Stomach (tissue), 9 donors: ENCODE results near the gene KIF13A. TPM values are rescaled to one million over a fixed set of nuclear protein-coding genes. Genes with fewer than 3 reads are reported as not detected.

ENCODE experiments used
- DNase-seq, 2 donors: peaks; one replicate each; pipeline versions ENCODE4 v3.0.0 to v3.0.0-alpha.2; 2013 to 2019
- H3K27ac ChIP-seq, 5 donors: fragments of 200-600 bp in 4 of 5; sonication (generic) in 4 of 5; one replicate each; pipeline ENCODE4 v1.5.1; 2013 to 2019; ENCODE audit warnings: mild to moderate bottlenecking in 1 of 5, moderate library complexity in 1 of 5
- H3K27me3 ChIP-seq, 3 donors: fragments of 200-600 bp; sonication (generic); one replicate each; pipeline ENCODE4 v1.5.1; 2017 to 2019; ENCODE audit warnings: mixed run types in 1 of 3
- H3K36me3 ChIP-seq, 4 donors: fragments of 200-600 bp; sonication (generic); 1 replicate in 3 of 4; 2 replicates in 1 of 4; pipeline ENCODE4 v1.5.1; 2016 to 2019
- H3K4me1 ChIP-seq, 4 donors: fragments of 200-600 bp; sonication (generic); one replicate each; pipeline ENCODE4 v1.5.1; 2016 to 2019
- H3K4me3 ChIP-seq, 4 donors: fragments of 200-600 bp; sonication (generic) in 3 of 4; one replicate each; pipeline ENCODE4 v1.5.1; 2016 to 2019; ENCODE audit warnings: mild to moderate bottlenecking in 1 of 4
- H3K9me3 ChIP-seq, 4 donors: fragments of 200-600 bp; sonication (generic); one replicate each; pipeline ENCODE4 v1.5.1; 2016 to 2019
- EP300 ChIP-seq: sonication (generic); formaldehyde crosslinking; IDR thresholded peaks from one replicate; pipeline ENCODE4 v1.6.1; 2017; ENCODE audit warnings: antibody characterized with exemption
- POLR2A ChIP-seq, 4 donors: fragments of 450-650 bp; IDR thresholded peaks; one replicate each; pipeline ENCODE4 v1.6.1; 2016; ENCODE audit warnings: antibody characterized with exemption in 4 of 4, control low read depth in 2 of 4, mild to moderate bottlenecking in 1 of 4, moderate library complexity in 1 of 4
- POLR2AphosphoS5 ChIP-seq, 3 donors: sonication (generic); formaldehyde crosslinking; IDR thresholded peaks; one replicate each; pipeline ENCODE4 v1.6.1; 2016; ENCODE audit warnings: antibody characterized with exemption in 3 of 3
- WGBS, 5 donors: extraction: QIAGEN DNeasy Blood & Tissue Kit in 3 of 5; methylation state at CpG; one replicate each; pipeline versions ENCODE4 v1.1.5 to v1.1.7; 2013 to 2018; 5-methylcytosine and 5-hydroxymethylcytosine counted together
- intact Hi-C: fragments of 100-400 bp; cut with DNase I; formaldehyde crosslinking; loops from one replicate; pipeline ENCODE4 v1.15.1; 2023; ENCODE audit warnings: low total_unique reads
- polyA plus RNA-seq, 3 donors: library from polyadenylated mRNA; stranded (reverse); fragments of 200-250 nt; gene quantifications; one replicate each; pipeline ENCODE4 v1.2.3, GENCODE V29; 2013
- small RNA-seq, 4 donors: library from RNA; depleted of rRNA; stranded (forward); fragments of <200 nt; gene quantifications; one replicate each; pipeline ENCODE3, GENCODE V24; 2016
- total RNA-seq, 5 donors: library from RNA; depleted of rRNA; stranded (reverse); fragments of >200 nt; gene quantifications; one replicate each; pipeline versions ENCODE4 v1.1.0 to v1.2.3, GENCODE V29; 2014 to 2016
- TF ChIP-seq, protein P1 (sequence below), 7 experiments: fragments of 450-650 bp in 4 of 7; fragments of 200-600 bp in 3 of 7; sonication (generic) in 3 of 7; IDR thresholded peaks; one replicate each; pipeline ENCODE4 v1.5.1; 2016 to 2019; ENCODE audit warnings: antibody characterized with exemption in 7 of 7, control low read depth in 2 of 7, mild to moderate bottlenecking in 1 of 7
- donor health status: healthy with polysubstance abuse.
- donor health status: Bipolar disorder and iron deficiency.
- donor health status: healthy.

Gene KIF13A
- total and polyA plus RNA-seq, 8 donors: 9.2 to 60.6 (median 23.6) TPM

DNA sequence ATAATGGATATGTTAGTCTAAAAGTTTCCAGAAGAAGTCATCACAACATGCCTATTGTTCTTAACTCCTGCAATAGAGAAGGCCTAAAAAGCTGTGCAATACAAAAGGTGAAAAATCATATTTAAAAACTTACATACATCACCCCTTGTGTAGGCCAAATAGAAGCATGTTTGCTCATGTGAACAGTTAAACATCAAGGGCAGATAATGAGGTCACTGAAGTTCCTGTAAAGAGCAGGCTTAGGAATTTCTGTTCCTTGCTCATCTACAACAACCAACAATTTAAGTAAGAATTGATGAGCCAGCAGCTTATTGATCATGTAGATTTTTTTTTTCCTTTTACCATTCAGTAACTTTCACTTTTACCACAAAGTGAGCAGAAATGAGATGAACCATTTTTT, 273.3 kb downstream of the KIF13A start:
- intact Hi-C loops: no loop called here
- no peaks in the 10 kb centered on the region for H3K36me3 ChIP-seq
- no peak overlapping the region for H3K27ac ChIP-seq
- TF ChIP-seq, protein P1, sequence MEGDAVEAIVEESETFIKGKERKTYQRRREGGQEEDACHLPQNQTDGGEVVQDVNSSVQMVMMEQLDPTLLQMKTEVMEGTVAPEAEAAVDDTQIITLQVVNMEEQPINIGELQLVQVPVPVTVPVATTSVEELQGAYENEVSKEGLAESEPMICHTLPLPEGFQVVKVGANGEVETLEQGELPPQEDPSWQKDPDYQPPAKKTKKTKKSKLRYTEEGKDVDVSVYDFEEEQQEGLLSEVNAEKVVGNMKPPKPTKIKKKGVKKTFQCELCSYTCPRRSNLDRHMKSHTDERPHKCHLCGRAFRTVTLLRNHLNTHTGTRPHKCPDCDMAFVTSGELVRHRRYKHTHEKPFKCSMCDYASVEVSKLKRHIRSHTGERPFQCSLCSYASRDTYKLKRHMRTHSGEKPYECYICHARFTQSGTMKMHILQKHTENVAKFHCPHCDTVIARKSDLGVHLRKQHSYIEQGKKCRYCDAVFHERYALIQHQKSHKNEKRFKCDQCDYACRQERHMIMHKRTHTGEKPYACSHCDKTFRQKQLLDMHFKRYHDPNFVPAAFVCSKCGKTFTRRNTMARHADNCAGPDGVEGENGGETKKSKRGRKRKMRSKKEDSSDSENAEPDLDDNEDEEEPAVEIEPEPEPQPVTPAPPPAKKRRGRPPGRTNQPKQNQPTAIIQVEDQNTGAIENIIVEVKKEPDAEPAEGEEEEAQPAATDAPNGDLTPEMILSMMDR (IDR thresholded peaks at IDR 0.05): no peak
- TF ChIP-seq EP300 (no peak), POLR2AphosphoS5 (IDR thresholded peaks at IDR 0.05) (no peak), POLR2A (IDR thresholded peaks at IDR 0.05) (no peak)
- H3K4me3 ChIP-seq: no peak overlapping the region
- no peaks in the 10 kb centered on the region for H3K9me3 ChIP-seq
- no peaks in the 10 kb centered on the region for H3K4me1 ChIP-seq
- no peaks in the 10 kb centered on the region for H3K27me3 ChIP-seq
- no peak for DNase-seq

DNA sequence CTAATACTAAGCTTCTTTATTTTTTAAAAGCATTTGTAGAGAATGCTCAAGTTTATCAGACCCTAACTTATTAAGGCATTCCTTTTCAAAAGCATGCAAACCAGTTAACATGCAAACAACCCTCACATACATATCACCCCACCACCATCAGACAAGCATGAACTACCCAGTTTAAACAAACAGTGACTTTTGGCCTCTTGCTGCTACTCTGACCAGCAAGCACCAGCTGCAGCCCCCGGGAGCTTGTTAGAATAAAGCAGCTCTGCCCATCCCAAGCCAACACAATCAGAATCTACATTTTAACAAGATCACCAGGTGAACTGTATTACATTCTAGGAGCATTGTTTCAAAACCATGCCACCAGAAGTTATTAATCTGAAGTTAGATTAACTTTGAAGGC, 274.9 kb downstream of the KIF13A start:
- Histone ChIP-seq H3K4me3 (no peak overlapping the region), H3K27me3 (no peaks in the 10 kb centered on the region), H3K27ac (no peak overlapping the region), H3K4me1 (peaks cover 0 to 4% (median under 1%) of the 10 kb centered on the region in 4 donors), H3K36me3 (no peaks in the 10 kb centered on the region), H3K9me3 (no peaks in the 10 kb centered on the region)
- intact Hi-C loops: no loop called here
- WGBS, 5 donors: 18 to 52% (median 40%) methylated on average over 1 of the region's 1 CpG
- DNase-seq: no peak
- TF ChIP-seq, protein P1 (IDR thresholded peaks at IDR 0.05): no peak
- TF ChIP-seq EP300 (no peak), POLR2A (IDR thresholded peaks at IDR 0.05) (no peak), POLR2AphosphoS5 (IDR thresholded peaks at IDR 0.05) (no peak)

DNA sequence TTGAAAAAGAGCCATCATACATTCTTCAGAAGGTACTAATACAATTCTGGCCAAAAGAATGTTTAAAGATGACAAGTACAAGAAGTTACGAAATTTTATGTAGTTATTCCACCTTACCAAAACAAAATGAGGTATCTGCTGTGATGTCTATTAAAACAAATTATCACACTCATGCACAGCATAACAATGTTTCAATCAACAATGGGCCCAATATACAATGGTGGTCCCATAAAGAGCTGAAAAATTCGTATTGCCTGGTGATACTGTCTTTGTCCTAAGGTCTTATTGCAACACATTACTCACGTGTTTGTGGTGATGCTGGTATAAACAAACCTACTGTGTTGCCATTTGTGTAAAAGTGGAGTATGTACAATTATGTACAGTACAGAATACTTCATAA, 277.1 kb downstream of the KIF13A start:
- H3K27ac ChIP-seq: no peak overlapping the region
- no peaks in the 10 kb centered on the region for H3K27me3 ChIP-seq
- 65 to 82% (median 77%) methylated on average over 3 of the region's 3 CpGs for WGBS, 5 donors
- H3K4me1 ChIP-seq: peaks cover 0 to 9% (median 4%) of the 10 kb centered on the region in 4 donors
- intact Hi-C loops: no loop called here
- H3K4me3 ChIP-seq: no peak overlapping the region
- H3K9me3 ChIP-seq: no peaks in the 10 kb centered on the region
- no peaks in the 10 kb centered on the region for H3K36me3 ChIP-seq
- DNase-seq: no peak
- TF ChIP-seq, protein P1 (IDR thresholded peaks at IDR 0.05): no peak
- TF ChIP-seq POLR2A (IDR thresholded peaks at IDR 0.05): no peak
- no peak for TF ChIP-seq EP300
- no peak for TF ChIP-seq POLR2AphosphoS5 (IDR thresholded peaks at IDR 0.05)

DNA sequence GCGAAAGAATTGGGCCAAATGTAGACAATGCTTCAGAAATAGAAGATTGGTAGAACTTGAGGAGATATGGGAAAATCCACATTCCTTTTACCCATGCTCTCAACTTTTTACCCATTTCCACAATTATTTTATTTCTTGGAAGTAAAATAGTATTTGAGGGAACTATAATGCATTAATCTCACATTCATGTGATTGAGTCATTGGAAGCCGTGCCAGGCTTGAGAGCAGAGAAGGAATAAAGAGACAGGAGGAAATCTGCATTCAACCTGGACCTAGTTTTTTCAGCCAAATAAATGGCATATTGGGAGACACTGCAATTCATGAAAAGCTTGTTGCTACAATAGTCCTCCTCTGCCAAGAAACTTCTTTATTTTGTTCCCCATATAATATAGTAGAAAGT, 278.0 kb downstream of the KIF13A start:
- Histone ChIP-seq H3K27me3 (no peaks in the 10 kb centered on the region), H3K4me1 (peaks cover 0 to 18% (median 10%) of the 10 kb centered on the region in 4 donors), H3K36me3 (no peaks in the 10 kb centered on the region), H3K4me3 (no peak overlapping the region), H3K9me3 (no peaks in the 10 kb centered on the region), H3K27ac (no peak overlapping the region)
- intact Hi-C loops: no loop called here
- DNase-seq: no peak
- TF ChIP-seq, protein P1 (IDR thresholded peaks at IDR 0.05): no peak
- TF ChIP-seq POLR2AphosphoS5 (IDR thresholded peaks at IDR 0.05): no peak
- TF ChIP-seq POLR2A (IDR thresholded peaks at IDR 0.05): no peak
- TF ChIP-seq EP300: no peak
- 90 to 100% (median 97%) methylated on average over 2 of the region's 2 CpGs for WGBS, 5 donors

Small RNA genes within 50 kb of the gene (small RNA-seq; reads per million reads assigned to genes)
- gene RF00019 (0 reads per million in 4 donors), gene RNA5SP204 (13.0 to 43.4 (median 18.7) reads per million in 4 donors)

Other genes with a start within 250 kb of the KIF13A start
- 1 to 10 TPM in 2 of 5 donors, not detected in 3; 1.1 to 1.8 TPM for gene NHLRC1, start 135.0 kb upstream of the KIF13A start, total RNA-seq
- 1 to 10 TPM in 1 of 3 donors, under 1 TPM in 2; 0.50 to 1.4 (median 0.76) TPM for gene NHLRC1, start 135.0 kb upstream of the KIF13A start, polyA plus RNA-seq
- gene TPMT, start 167.4 kb upstream of the KIF13A start, total RNA-seq: 10 to 100 TPM in 2 of 5 donors, 1 to 10 TPM in 2, under 1 TPM in 1; 0.89 to 14.0 (median 9.3) TPM
- gene TPMT, start 167.4 kb upstream of the KIF13A start, polyA plus RNA-seq: 10 to 100 TPM; 11.0 to 24.3 (median 14.7) TPM
- 10 to 100 TPM in 1 of 5 donors, 1 to 10 TPM in 4; 2.6 to 12.9 (median 3.6) TPM for gene KDM1B, start 167.8 kb upstream of the KIF13A start, total RNA-seq
- 10 to 100 TPM in 1 of 3 donors, 1 to 10 TPM in 2; 2.5 to 10.4 (median 4.5) TPM for gene KDM1B, start 167.8 kb upstream of the KIF13A start, polyA plus RNA-seq